ENCODE measurements around the gene RHBDF2. TPM values are rescaled to one million over a fixed set of nuclear protein-coding genes. Genes with fewer than 3 reads are reported as not detected.

RHBDF2 gene
- total and polyA plus RNA-seq, 2 donors (not counting 3 experiments of a cell fraction or from before 2014, with no cell fraction given): 25.5 to 38.5 TPM

- H3K4me1 ChIP-seq (ENCODE audit: control insufficient read depth, extremely low read depth, insufficient read depth, low read length): peaks cover 10% of the 10 kb centered on the region
- H4K20me1 ChIP-seq (replicated peaks; ENCODE audit: control insufficient read depth, extremely low read depth, insufficient read depth, low read length): no peaks in the 10 kb centered on the region
- TF ChIP-seq POLR2AphosphoS5 (IDR thresholded peaks at IDR 0.05; ENCODE audit: insufficient read depth, low read depth, low read length) (no peak), FOS (IDR thresholded peaks at IDR 0.05; ENCODE audit: borderline replicate concordance, insufficient read depth, low read length) (no peak), MYC (IDR thresholded peaks at IDR 0.05; ENCODE audit: low read depth, low read length) (no peak), GATA2 (IDR thresholded peaks at IDR 0.05; ENCODE audit: insufficient read depth, insufficient read length, low read depth, low read length) (no peak), CTCF (IDR thresholded peaks at IDR 0.05; ENCODE audit: extremely low read depth in 1 of 2, insufficient read depth in 1 of 2, low read depth in 1 of 2, low read length in 2 of 2) (no peak), POLR2A (IDR thresholded peaks at IDR 0.05; ENCODE audit: low read depth, low read length) (no peak), EZH2 (IDR thresholded peaks at IDR 0.05; ENCODE audit: borderline replicate concordance, low read depth, low read length, severe bottlenecking) (no peak), JUN (IDR thresholded peaks at IDR 0.05; ENCODE audit: borderline replicate concordance, insufficient read depth, insufficient read length, low read depth) (no peak)
- TF ChIP-seq, protein P1, sequence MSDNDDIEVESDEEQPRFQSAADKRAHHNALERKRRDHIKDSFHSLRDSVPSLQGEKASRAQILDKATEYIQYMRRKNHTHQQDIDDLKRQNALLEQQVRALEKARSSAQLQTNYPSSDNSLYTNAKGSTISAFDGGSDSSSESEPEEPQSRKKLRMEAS (IDR thresholded peaks at IDR 0.05; ENCODE audit: insufficient read depth, insufficient read length): no peak
- H2AFZ ChIP-seq (ENCODE audit: low read depth, low read length): no peak overlapping the region
- peaks cover 4 to 9% of the 10 kb centered on the region in 2 experiments for H3K27me3 ChIP-seq (ENCODE audit: control insufficient read depth in 2 of 2, insufficient read depth in 2 of 2, low read length in 2 of 2)
- ChIA-PET POLR2A (no interaction called here), CTCF (interaction anchor here (1.0 to 5.6 kb wide), 4 partner anchors 14 to 75 kb away, joined by 3 to 106 read pairs (median 32); no protein-coding TSS in a partner anchor)
- dilution Hi-C loops (cut with MboI; ENCODE audit: extremely low pct_ligation_motif_present, low sequenced_read_pairs) (no loop called here), intact Hi-C loops (cut with micrococcal nuclease) (no loop called here)
- H3K9me3 ChIP-seq (replicated peaks; ENCODE audit: control insufficient read depth, insufficient read depth, low read length): no peaks in the 10 kb centered on the region
- FAIRE-seq: no peak
- no peak overlapping the region for H3K9ac ChIP-seq (replicated peaks; ENCODE audit: extremely low read depth, insufficient read depth, low read length)
- DNase-seq (ENCODE audit: low read depth, low spot score): no peak
- no peaks in the 10 kb centered on the region for H3K9me1 ChIP-seq (replicated peaks; ENCODE audit: control insufficient read depth, extremely low read depth, insufficient read depth, low read length)
- no peaks in the 10 kb centered on the region for H3K79me2 ChIP-seq (ENCODE audit: control insufficient read depth, insufficient read depth, low read length)
- H3K4me3 ChIP-seq (replicated peaks in 1 of 3; ENCODE audit: insufficient read depth in 1 of 3, low read depth in 1 of 3, low read length in 3 of 3): no peak overlapping the region
- no peaks in the 10 kb centered on the region for H3K36me3 ChIP-seq (ENCODE audit: control insufficient read depth in 2 of 2, extremely low read depth in 1 of 2, insufficient read depth in 2 of 2, low read length in 2 of 2)
- BruUV-seq (replicated peaks): no TSS peak
- H3K27ac ChIP-seq (ENCODE audit: insufficient read depth, low read depth, low read length): no peak overlapping the region
- H3K4me2 ChIP-seq (ENCODE audit: insufficient read depth, low read length): no peak overlapping the region
These were observed 42.2 kb upstream of the RHBDF2 start for GRCh38 chr17:76543482-76543825.
